Measurements from ENCODE around the gene RPL13A. TPM values are rescaled to one million over a fixed set of nuclear protein-coding genes. Genes with fewer than 3 reads are reported as not detected.

Gene RPL13A
- total and polyA plus RNA-seq, 9 of the 15 experiments (the other 6 are each of a cell fraction or from before 2014, with no cell fraction given): 1,744 to 5,482 (median 2,949) TPM

DNA sequence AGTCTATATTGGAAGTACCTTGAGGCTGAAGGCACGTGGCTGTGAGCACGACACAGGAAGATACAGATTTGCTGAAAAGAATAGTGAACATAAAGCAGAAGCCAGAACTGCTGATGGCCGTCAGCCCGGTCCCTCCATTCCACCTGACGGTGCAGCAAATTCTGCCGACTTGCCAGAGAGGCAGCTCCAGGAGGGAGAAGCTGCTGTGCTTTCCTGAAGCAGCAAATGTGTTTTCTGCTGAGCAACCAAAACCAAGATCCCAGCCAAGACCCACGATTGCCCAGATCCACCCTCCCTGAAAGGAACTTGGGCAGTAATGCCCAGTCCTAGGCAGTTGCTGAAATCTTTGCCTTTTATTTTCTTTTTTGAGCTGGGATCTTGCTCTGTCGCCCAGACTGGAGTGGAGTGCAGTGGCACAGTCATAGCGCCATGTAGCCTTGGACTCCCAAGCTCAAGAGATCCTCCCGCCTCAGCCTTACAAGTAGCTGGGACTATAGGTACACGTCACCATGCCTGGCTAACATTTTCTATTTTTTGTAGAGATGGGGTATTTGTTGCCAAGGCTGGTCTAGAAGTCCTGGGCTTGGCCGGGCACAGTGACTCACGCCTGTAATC lies 33.4 kb downstream of the RPL13A start:
- Histone ChIP-seq H3K36me3 (ENCODE audit: control insufficient read depth, insufficient read depth, low read length) (no peaks in the 10 kb centered on the region), H3K9me3 (replicated peaks; ENCODE audit: control insufficient read depth, insufficient read depth, low read depth, low read length) (no peaks in the 10 kb centered on the region), H3K4me1 (replicated peaks in 1 of 2; ENCODE audit: control insufficient read depth in 2 of 2, insufficient read depth in 2 of 2, low read length in 2 of 2) (peaks cover 0 to 22% of the 10 kb centered on the region in 2 experiments; a peak in 3 of 5 replicates), H3K27me3 (ENCODE audit: control insufficient read depth in 2 of 2, insufficient read depth in 2 of 2, low read length in 2 of 2) (no peaks in the 10 kb centered on the region), H3K4me2 (ENCODE audit: insufficient read depth, low read length) (no peak overlapping the region), H3K9me1 (ENCODE audit: control insufficient read depth, insufficient read depth, low read length) (no peaks in the 10 kb centered on the region), H2AFZ (ENCODE audit: low read depth, low read length) (peak overlapping the region; percentile 23), H4K20me1 (replicated peaks; ENCODE audit: control insufficient read depth, insufficient read depth, low read length) (no peaks in the 10 kb centered on the region), H3K9ac (ENCODE audit: insufficient read depth in 1 of 2, low read depth in 2 of 2, low read length in 2 of 2) (peak overlapping the region in 1 of 2 experiments; percentile 86; a peak in 1 of 4 replicates), H3K79me2 (ENCODE audit: control insufficient read depth, insufficient read depth, low read length) (no peaks in the 10 kb centered on the region), H3K4me3 (no peak overlapping the region), H3K27ac (ENCODE audit: extremely low read depth, low read depth, low read length) (no peak overlapping the region)
- BruUV-seq (replicated peaks): no TSS peak
- intact Hi-C loops (cut with micrococcal nuclease) (no loop called here), in situ Hi-C loops (cut with MboI) (no loop called here)
- WGBS (ENCODE audit: insufficient coverage, low coverage, missing lambda C conversion rate): 28% methylated on average over 13 of the region's 13 CpGs
- FAIRE-seq: no peak
- no peak; the same call in 2 of the 3 replicates for ATAC-seq
- POLR2A ChIA-PET: interaction anchor here (0.6 to 0.7 kb wide), 2 partner anchors 12 to 195 kb away, joined by 4 read pairs; no protein-coding TSS in a partner anchor
- CTCF ChIA-PET (ENCODE audit: low intra/inter-chr PET ratio): no interaction called here
- DNase-seq (ENCODE audit: extremely low read depth in 1 of 4, low spot score in 3 of 4): no peak
- TF ChIP-seq, protein P1, sequence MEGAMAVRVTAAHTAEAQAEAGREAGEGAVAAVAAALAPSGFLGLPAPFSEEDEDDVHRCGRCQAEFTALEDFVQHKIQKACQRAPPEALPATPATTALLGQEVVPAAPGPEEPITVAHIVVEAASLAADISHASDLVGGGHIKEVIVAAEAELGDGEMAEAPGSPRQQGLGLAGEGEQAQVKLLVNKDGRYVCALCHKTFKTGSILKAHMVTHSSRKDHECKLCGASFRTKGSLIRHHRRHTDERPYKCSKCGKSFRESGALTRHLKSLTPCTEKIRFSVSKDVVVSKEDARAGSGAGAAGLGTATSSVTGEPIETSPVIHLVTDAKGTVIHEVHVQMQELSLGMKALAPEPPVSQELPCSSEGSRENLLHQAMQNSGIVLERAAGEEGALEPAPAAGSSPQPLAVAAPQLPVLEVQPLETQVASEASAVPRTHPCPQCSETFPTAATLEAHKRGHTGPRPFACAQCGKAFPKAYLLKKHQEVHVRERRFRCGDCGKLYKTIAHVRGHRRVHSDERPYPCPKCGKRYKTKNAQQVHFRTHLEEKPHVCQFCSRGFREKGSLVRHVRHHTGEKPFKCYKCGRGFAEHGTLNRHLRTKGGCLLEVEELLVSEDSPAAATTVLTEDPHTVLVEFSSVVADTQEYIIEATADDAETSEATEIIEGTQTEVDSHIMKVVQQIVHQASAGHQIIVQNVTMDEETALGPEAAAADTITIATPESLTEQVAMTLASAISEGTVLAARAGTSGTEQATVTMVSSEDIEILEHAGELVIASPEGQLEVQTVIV (CRISPR knock-in tag; IDR thresholded peaks at IDR 0.05; ENCODE audit: borderline replicate concordance): no peak
- TF ChIP-seq ZNF785 (CRISPR knock-in tag; IDR thresholded peaks at IDR 0.05): no peak
- TF ChIP-seq KAT2B (IDR thresholded peaks at IDR 0.05; ENCODE audit: low read depth, low read length): no peak
- TF ChIP-seq, protein P2, sequence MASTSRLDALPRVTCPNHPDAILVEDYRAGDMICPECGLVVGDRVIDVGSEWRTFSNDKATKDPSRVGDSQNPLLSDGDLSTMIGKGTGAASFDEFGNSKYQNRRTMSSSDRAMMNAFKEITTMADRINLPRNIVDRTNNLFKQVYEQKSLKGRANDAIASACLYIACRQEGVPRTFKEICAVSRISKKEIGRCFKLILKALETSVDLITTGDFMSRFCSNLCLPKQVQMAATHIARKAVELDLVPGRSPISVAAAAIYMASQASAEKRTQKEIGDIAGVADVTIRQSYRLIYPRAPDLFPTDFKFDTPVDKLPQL (IDR thresholded peaks at IDR 0.05; ENCODE audit: extremely low read depth, insufficient read length): no peak
- TF ChIP-seq, protein P3, sequence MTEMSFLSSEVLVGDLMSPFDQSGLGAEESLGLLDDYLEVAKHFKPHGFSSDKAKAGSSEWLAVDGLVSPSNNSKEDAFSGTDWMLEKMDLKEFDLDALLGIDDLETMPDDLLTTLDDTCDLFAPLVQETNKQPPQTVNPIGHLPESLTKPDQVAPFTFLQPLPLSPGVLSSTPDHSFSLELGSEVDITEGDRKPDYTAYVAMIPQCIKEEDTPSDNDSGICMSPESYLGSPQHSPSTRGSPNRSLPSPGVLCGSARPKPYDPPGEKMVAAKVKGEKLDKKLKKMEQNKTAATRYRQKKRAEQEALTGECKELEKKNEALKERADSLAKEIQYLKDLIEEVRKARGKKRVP (CRISPR knock-in tag; IDR thresholded peaks at IDR 0.05): no peak
- no peak for TF ChIP-seq ZNF507 (tag; conservative IDR thresholded peaks at IDR 0.05)
- TF ChIP-seq L3MBTL2 (IDR thresholded peaks at IDR 0.05): peak; percentile 24; the same call in 1 of the 2 replicates
- TF ChIP-seq C11orf30 (IDR thresholded peaks at IDR 0.05; ENCODE audit: low read depth): peak; percentile 52; the same call in 1 of the 2 replicates
- TF ChIP-seq ZBTB8A (IDR thresholded peaks at IDR 0.05; ENCODE audit: partially characterized antibody): no peak
- TF ChIP-seq SIRT6 (IDR thresholded peaks at IDR 0.05; ENCODE audit: low read depth, low read length): no peak
- TF ChIP-seq ZNF316 (IDR thresholded peaks at IDR 0.05): peak; percentile 63
- TF ChIP-seq, protein P4, sequence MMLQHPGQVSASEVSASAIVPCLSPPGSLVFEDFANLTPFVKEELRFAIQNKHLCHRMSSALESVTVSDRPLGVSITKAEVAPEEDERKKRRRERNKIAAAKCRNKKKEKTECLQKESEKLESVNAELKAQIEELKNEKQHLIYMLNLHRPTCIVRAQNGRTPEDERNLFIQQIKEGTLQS (IDR thresholded peaks at IDR 0.05): no peak
- TF ChIP-seq, protein P4 (CRISPR knock-in tag; conservative IDR thresholded peaks at IDR 0.05): no peak
- no peak for TF ChIP-seq ZNF668 (CRISPR knock-in tag; IDR thresholded peaks at IDR 0.05)
- TF ChIP-seq TARDBP (IDR thresholded peaks at IDR 0.05): no peak
- TF ChIP-seq PPARD (CRISPR knock-in tag; IDR thresholded peaks at IDR 0.05): no peak
- no peak for TF ChIP-seq SMARCA5 (IDR thresholded peaks at IDR 0.05)
- no peak for TF ChIP-seq NFRKB (IDR thresholded peaks at IDR 0.05; ENCODE audit: low read depth)
- TF ChIP-seq ZNF699 (CRISPR knock-in tag; IDR thresholded peaks at IDR 0.05; ENCODE audit: insufficient replicate concordance): no peak
- TF ChIP-seq MXI1 (IDR thresholded peaks at IDR 0.05; ENCODE audit: low read depth, low read length): no peak
- no peak for TF ChIP-seq CAMTA2 (CRISPR knock-in tag; conservative IDR thresholded peaks at IDR 0.05)
